Testis (tissue), 3 donors: ENCODE data around the gene CPEB4. TPM values are rescaled to one million over a fixed set of nuclear protein-coding genes. Genes with fewer than 3 reads are reported as not detected.

ENCODE experiments used
- DNase-seq: peaks from one replicate; pipeline ENCODE4 v3.0.0-alpha.2; 2019
- H3K27ac ChIP-seq, 2 donors: fragments of 200-600 bp; sonication (generic); one replicate each; pipeline ENCODE4 v1.5.1; 2019
- H3K27me3 ChIP-seq: fragments of 200-600 bp; sonication (generic); one replicate; pipeline ENCODE4 v1.5.1; 2019
- H3K36me3 ChIP-seq: fragments of 200-600 bp; sonication (generic); one replicate; pipeline ENCODE4 v1.5.1; 2017; ENCODE audit warnings: low read depth; ENCODE audit errors: missing control alignments
- H3K4me1 ChIP-seq: fragments of 200-600 bp; sonication (generic); one replicate; pipeline ENCODE4 v1.5.1; 2019
- H3K4me3 ChIP-seq, 2 donors: fragments of 200-600 bp; sonication (generic); one replicate each; pipeline ENCODE4 v1.5.1; 2017 to 2019
- H3K9me3 ChIP-seq: fragments of 200-600 bp; sonication (generic); one replicate; pipeline ENCODE4 v1.5.1; 2017
- CTCF ChIP-seq, 3 experiments: fragments of 450-650 bp in 2 of 3; fragments of 200-600 bp in 1 of 3; sonication (generic) in 1 of 3; IDR thresholded peaks; one replicate each; pipeline ENCODE4 v1.5.1; 2016 to 2019; ENCODE audit warnings: antibody characterized with exemption in 3 of 3, mild to moderate bottlenecking in 2 of 3, moderate library complexity in 1 of 3
- POLR2A ChIP-seq: fragments of 450-650 bp; IDR thresholded peaks from one replicate; pipeline ENCODE4 v1.6.1; 2017; ENCODE audit warnings: antibody characterized with exemption, mild to moderate bottlenecking, moderate library complexity
- WGBS, 2 donors: methylation state at CpG; one replicate each; pipeline ENCODE4 v1.1.5; 2018; 5-methylcytosine and 5-hydroxymethylcytosine counted together
- intact Hi-C: fragments of 100-400 bp; cut with DNase I; formaldehyde crosslinking; loops from one replicate; pipeline ENCODE4 v1.15.1; 2023; ENCODE audit warnings: low total_unique reads
- polyA plus RNA-seq: library from polyadenylated mRNA; stranded (reverse); fragments of 350-450 nt; fragmentation: Illumina TruSeq; extraction: RNeasy Lipid Tissue Mini Kit (QIAGEN cat#74804); gene quantifications from one replicate; pipeline ENCODE4 v1.2.3, GENCODE V29; 2014; ENCODE audit warnings: low read depth, low replicate concordance; ENCODE audit not compliant: insufficient read depth
- total RNA-seq, 2 donors: library from RNA; depleted of rRNA; stranded (reverse); fragments of >200 nt; gene quantifications; one replicate each; pipeline ENCODE4 v1.2.3, GENCODE V29; 2016

The CPEB4 gene
- total and polyA plus RNA-seq, 3 donors from 2014 or later: 29.4 to 64.4 (median 52.9) TPM

- no peaks in the 10 kb centered on the region for H3K36me3 ChIP-seq
- H3K4me1 ChIP-seq: peaks cover 9% of the 10 kb centered on the region
- no peaks in the 10 kb centered on the region for H3K27me3 ChIP-seq
- no peak overlapping the region for H3K4me3 ChIP-seq
- no peak for DNase-seq
- H3K9me3 ChIP-seq: no peaks in the 10 kb centered on the region
- intact Hi-C loops: no loop called here
- 92 to 97% methylated on average over 1 of the region's 1 CpG for WGBS, 2 donors
- H3K27ac ChIP-seq: no peak overlapping the region
- TF ChIP-seq POLR2A (no peak), CTCF (IDR thresholded peaks at IDR 0.05) (no peak)
Measured at GRCh38 chr5:173885054-173885443, 3.1 kb upstream of the CPEB4 start.

GRCh38 chr5:173885475-173886010, 2.6 kb upstream of the CPEB4 start:
- no peaks in the 10 kb centered on the region for H3K36me3 ChIP-seq
- peaks cover 9% of the 10 kb centered on the region for H3K4me1 ChIP-seq
- TF ChIP-seq POLR2A (no peak), CTCF (IDR thresholded peaks at IDR 0.05) (no peak)
- no peak for DNase-seq
- no peak overlapping the region for H3K4me3 ChIP-seq
- H3K27ac ChIP-seq: no peak overlapping the region
- intact Hi-C loops: no loop called here
- no peaks in the 10 kb centered on the region for H3K9me3 ChIP-seq
- no peaks in the 10 kb centered on the region for H3K27me3 ChIP-seq
- WGBS, 2 donors: 79 to 83% methylated on average over 6 of the region's 6 CpGs

- intact Hi-C loops: no loop called here
- Histone ChIP-seq H3K4me1 (peaks cover 9% of the 10 kb centered on the region), H3K27me3 (no peaks in the 10 kb centered on the region), H3K36me3 (no peaks in the 10 kb centered on the region), H3K9me3 (no peaks in the 10 kb centered on the region), H3K4me3 (no peak overlapping the region), H3K27ac (no peak overlapping the region)
- 85 to 96% methylated on average over 2 of the region's 2 CpGs for WGBS, 2 donors
- no peak for DNase-seq
- peak in 1 of 3 experiments; percentile 22 for TF ChIP-seq CTCF (IDR thresholded peaks at IDR 0.05)
- TF ChIP-seq POLR2A: no peak
Measured at GRCh38 chr5:173886150-173886549, 2.0 kb upstream of the CPEB4 start.

- Histone ChIP-seq H3K9me3 (no peaks in the 10 kb centered on the region), H3K4me3 (peak overlapping the region; percentile 95 to 97), H3K36me3 (no peaks in the 10 kb centered on the region), H3K27ac (peak overlapping the region; percentile 83 to 89), H3K4me1 (peaks cover 16% of the 10 kb centered on the region), H3K27me3 (no peaks in the 10 kb centered on the region)
- TF ChIP-seq POLR2A: no peak
- no peak for TF ChIP-seq CTCF (IDR thresholded peaks at IDR 0.05)
- WGBS, 2 donors: 0% methylated on average over 33 to 37 of the region's 37 CpGs
- no peak for DNase-seq
- intact Hi-C loops: no loop called here
Measured at GRCh38 chr5:173888473-173889131, 453 bp downstream of the CPEB4 start.
